COLO829 (cell line): ENCODE results near the gene UPK3A.

ENCODE experiments used
- DNase-seq: peaks from one replicate; pipeline ENCODE4 v3.0.0; 2012; ENCODE audit warnings: low spot score

The UPK3A gene

GRCh38 chr22:45329530-45329936 lies 44.8 kb downstream of the UPK3A start:
- peak; percentile 57 for DNase-seq

- no peak for DNase-seq
These were observed 45.8 kb downstream of the UPK3A start for GRCh38 chr22:45330548-45330947.

GRCh38 chr22:45331486-45331885 lies 46.7 kb downstream of the UPK3A start:
- DNase-seq, result no peak

- DNase-seq, result no peak
These were observed 47.3 kb downstream of the UPK3A start for GRCh38 chr22:45332001-45332400.

GRCh38 chr22:45334068-45334467 lies 49.3 kb downstream of the UPK3A start:
- no peak for DNase-seq

GRCh38 chr22:45334528-45334927 lies 49.8 kb downstream of the UPK3A start:
- DNase-seq, result no peak

GRCh38 chr22:45335021-45335818 lies 50.5 kb downstream of the UPK3A start:
- no peak for DNase-seq

- no peak for DNase-seq
These were observed 51.2 kb downstream of the UPK3A start for GRCh38 chr22:45335854-45336522.

GRCh38 chr22:45336971-45337431 lies 52.3 kb downstream of the UPK3A start:
- no peak for DNase-seq

GRCh38 chr22:45337536-45337935 lies 52.8 kb downstream of the UPK3A start:
- no peak for DNase-seq

- no peak for DNase-seq
These were observed 54.0 kb downstream of the UPK3A start for GRCh38 chr22:45338795-45339194.

GRCh38 chr22:45340323-45340722 lies 55.6 kb downstream of the UPK3A start:
- no peak for DNase-seq

- no peak for DNase-seq
These were observed 56.7 kb downstream of the UPK3A start for GRCh38 chr22:45341498-45341897.

GRCh38 chr22:45343143-45343542 lies 58.4 kb downstream of the UPK3A start:
- DNase-seq, result no peak

- DNase-seq, result no peak
These were observed 59.6 kb downstream of the UPK3A start for GRCh38 chr22:45344334-45344733.
